PC-9 (cell line): ENCODE measurements around the gene LGALS8. TPM values are rescaled to one million over a fixed set of nuclear protein-coding genes. Genes with fewer than 3 reads are reported as not detected.

Source experiments
- BruUV-seq: library from RNA; stranded (reverse); fragments of 400-500 nt; replicated peaks from 2 replicates; lab custom pipeline; 2021; lab: Mats Ljungman, UMichigan
- CTCF ChIA-PET: fragments of 300-600 bp; sonication (Branson Sonifier 250); formaldehyde crosslinking; loops from one replicate; lab custom pipeline; 2022; ENCODE audit warnings: antibody characterized with exemption; lab: Charles Lee
- POLR2A ChIA-PET: fragments of 300-600 bp; sonication (Branson Sonifier 250); formaldehyde crosslinking; loops from one replicate; lab custom pipeline; 2022; ENCODE audit warnings: antibody characterized with exemption; ENCODE audit not compliant: unreplicated experiment; lab: Charles Lee
- DNase-seq, 2 experiments: peaks; one replicate each; pipeline versions ENCODE4 v3.0.0 to v3.0.0-alpha.2; 2015 to 2022; ENCODE audit warnings: mixed read lengths in 1 of 2
- H2AFZ ChIP-seq: fragments of 200-600 bp; sonication (generic); 2 replicates; pipeline ENCODE4 v1.8.1; 2017; ENCODE audit warnings: antibody characterized with exemption
- H3F3A ChIP-seq: fragments of 200-600 bp; sonication (generic); 2 replicates; pipeline ENCODE4 v1.8.1; 2017; ENCODE audit warnings: antibody characterized with exemption, mild to moderate bottlenecking, low read depth; ENCODE audit not compliant: insufficient read depth
- H3K27ac ChIP-seq: fragments of 200-600 bp; sonication (generic); 2 replicates; pipeline ENCODE4 v1.6.1; 2016; ENCODE audit warnings: mixed run types
- H3K27me3 ChIP-seq: fragments of 200-600 bp; sonication (generic); 2 replicates; pipeline ENCODE4 v1.6.1; 2016; ENCODE audit warnings: low read depth, mixed run types; ENCODE audit not compliant: insufficient read depth
- H3K36me3 ChIP-seq: fragments of 200-600 bp; sonication (generic); 2 replicates; pipeline ENCODE4 v1.6.1; 2016; ENCODE audit warnings: low read depth, mixed run types
- H3K4me1 ChIP-seq: fragments of 200-600 bp; sonication (generic); replicated peaks from 2 replicates; pipeline ENCODE4 v1.6.1; 2016; ENCODE audit warnings: mixed run types; ENCODE audit not compliant: insufficient read depth
- H3K4me2 ChIP-seq: fragments of 200-600 bp; sonication (generic); 2 replicates; pipeline ENCODE4 v1.6.1; 2017; ENCODE audit warnings: mixed run types
- H3K4me3 ChIP-seq: fragments of 200-600 bp; sonication (generic); 2 replicates; pipeline ENCODE4 v1.6.1; 2016; ENCODE audit warnings: mixed run types
- H3K79me2 ChIP-seq: fragments of 200-600 bp; sonication (generic); 2 replicates; pipeline ENCODE4 v1.6.1; 2017; ENCODE audit warnings: low read depth, mixed run types
- H3K9me2 ChIP-seq: fragments of 200-600 bp; sonication (generic); 2 replicates; pipeline ENCODE4 v1.8.1; 2017; ENCODE audit warnings: mild to moderate bottlenecking; ENCODE audit not compliant: insufficient read depth
- H3K9me3 ChIP-seq: fragments of 200-600 bp; sonication (generic); 2 replicates; pipeline ENCODE4 v1.8.1; 2016; ENCODE audit warnings: low read depth; ENCODE audit not compliant: insufficient read depth
- H4K20me1 ChIP-seq: fragments of 200-600 bp; sonication (generic); 2 replicates; pipeline ENCODE4 v1.8.1; 2017; ENCODE audit not compliant: insufficient read depth
- EZH2 ChIP-seq: fragments of 200-600 bp; sonication (generic); IDR thresholded peaks from 2 replicates; pipeline ENCODE4 v1.8.0; 2017; ENCODE audit warnings: antibody characterized with exemption, low read depth
- intact Hi-C: fragments of 100-400 bp; cut with micrococcal nuclease; formaldehyde crosslinking; loops from one replicate; pipeline ENCODE4 v1.10.0; 2022; ENCODE audit not compliant: unreplicated experiment
- total RNA-seq: library from RNA; stranded (reverse); gene quantifications from 2 replicates; pipeline ENCODE4 v1.2.3, GENCODE V29; 2021
- TF ChIP-seq, protein P1 (sequence below): fragments of 200-600 bp; sonication (generic); conservative IDR thresholded peaks from 2 replicates; pipeline ENCODE4 v1.6.1; 2017; ENCODE audit warnings: mixed run types, antibody characterized with exemption, mild to moderate bottlenecking, moderate library complexity

The LGALS8 gene
- total RNA-seq, 1 experiment from 2014 or later = 59.2 TPM

DNA sequence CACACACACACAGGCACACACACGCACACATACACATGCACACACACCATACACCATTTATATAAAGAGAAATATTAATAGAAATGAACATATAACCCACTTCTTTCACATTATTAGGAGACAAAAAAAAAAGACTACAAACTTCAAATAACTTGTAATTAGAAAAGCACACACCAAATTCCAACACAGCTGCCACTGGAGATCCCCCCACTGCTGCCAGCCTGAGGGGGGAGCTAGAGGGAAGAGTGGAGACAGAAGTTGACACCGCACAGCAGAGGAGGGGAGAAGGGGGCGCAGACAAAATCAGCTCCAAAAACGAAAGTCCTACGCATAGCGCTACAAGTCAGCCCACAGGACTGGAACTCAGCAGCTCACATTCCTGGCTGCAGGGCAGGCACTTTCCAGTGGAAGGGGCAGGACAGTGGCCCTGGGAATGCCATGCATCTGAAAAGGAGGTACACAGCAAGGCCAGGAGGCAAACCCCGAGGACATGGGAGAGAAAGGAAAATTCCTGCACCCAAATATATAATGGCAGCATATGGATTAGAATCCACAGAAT lies 36.5 kb downstream of the LGALS8 start:
- peaks cover 8% of the 10 kb centered on the region; the same call in 1 of the 2 replicates for H3F3A ChIP-seq
- H3K9me3 ChIP-seq = no peaks in the 10 kb centered on the region
- H2AFZ ChIP-seq = no peak overlapping the region
- no peaks in the 10 kb centered on the region for H3K9me2 ChIP-seq
- DNase-seq = no peak
- BruUV-seq = no TSS peak
- no peak overlapping the region for H3K4me3 ChIP-seq
- POLR2A ChIA-PET = no interaction called here
- H3K27ac ChIP-seq = no peak overlapping the region
- H4K20me1 ChIP-seq = no peaks in the 10 kb centered on the region
- no peak for TF ChIP-seq EZH2
- TF ChIP-seq, protein P1, sequence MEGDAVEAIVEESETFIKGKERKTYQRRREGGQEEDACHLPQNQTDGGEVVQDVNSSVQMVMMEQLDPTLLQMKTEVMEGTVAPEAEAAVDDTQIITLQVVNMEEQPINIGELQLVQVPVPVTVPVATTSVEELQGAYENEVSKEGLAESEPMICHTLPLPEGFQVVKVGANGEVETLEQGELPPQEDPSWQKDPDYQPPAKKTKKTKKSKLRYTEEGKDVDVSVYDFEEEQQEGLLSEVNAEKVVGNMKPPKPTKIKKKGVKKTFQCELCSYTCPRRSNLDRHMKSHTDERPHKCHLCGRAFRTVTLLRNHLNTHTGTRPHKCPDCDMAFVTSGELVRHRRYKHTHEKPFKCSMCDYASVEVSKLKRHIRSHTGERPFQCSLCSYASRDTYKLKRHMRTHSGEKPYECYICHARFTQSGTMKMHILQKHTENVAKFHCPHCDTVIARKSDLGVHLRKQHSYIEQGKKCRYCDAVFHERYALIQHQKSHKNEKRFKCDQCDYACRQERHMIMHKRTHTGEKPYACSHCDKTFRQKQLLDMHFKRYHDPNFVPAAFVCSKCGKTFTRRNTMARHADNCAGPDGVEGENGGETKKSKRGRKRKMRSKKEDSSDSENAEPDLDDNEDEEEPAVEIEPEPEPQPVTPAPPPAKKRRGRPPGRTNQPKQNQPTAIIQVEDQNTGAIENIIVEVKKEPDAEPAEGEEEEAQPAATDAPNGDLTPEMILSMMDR = no peak
- peaks cover 36% of the 10 kb centered on the region for H3K36me3 ChIP-seq
- no peak overlapping the region for H3K4me2 ChIP-seq
- CTCF ChIA-PET = no interaction called here
- H3K79me2 ChIP-seq = no peaks in the 10 kb centered on the region
- no peaks in the 10 kb centered on the region for H3K4me1 ChIP-seq
- intact Hi-C loops = no loop called here
- H3K27me3 ChIP-seq = no peaks in the 10 kb centered on the region

DNA sequence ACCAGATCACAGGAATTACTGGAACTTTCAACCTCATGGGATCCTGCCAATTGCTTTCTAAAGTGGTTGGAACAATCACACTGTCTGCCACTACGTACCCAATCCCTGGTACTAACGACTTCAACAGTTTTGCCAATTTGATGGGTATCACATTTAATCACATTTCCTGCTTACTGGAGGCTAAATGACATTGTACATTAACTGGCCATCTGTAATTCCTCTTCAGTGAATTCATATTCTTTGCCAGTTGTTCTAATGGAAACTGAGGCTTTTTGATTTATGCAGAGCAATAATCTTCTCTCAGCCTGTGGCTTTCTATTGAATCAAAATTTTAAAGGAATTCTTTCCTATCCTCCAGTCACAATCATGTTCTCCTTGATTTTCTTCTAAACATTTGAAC lies 38.2 kb downstream of the LGALS8 start:
- Histone ChIP-seq H3F3A (peaks cover 8% of the 10 kb centered on the region; the same call in 1 of the 2 replicates), H3K27me3 (no peaks in the 10 kb centered on the region), H3K4me3 (no peak overlapping the region), H3K9me3 (no peaks in the 10 kb centered on the region), H3K9me2 (no peaks in the 10 kb centered on the region), H3K4me2 (no peak overlapping the region), H3K36me3 (peaks cover 39% of the 10 kb centered on the region), H3K4me1 (no peaks in the 10 kb centered on the region), H3K79me2 (no peaks in the 10 kb centered on the region), H3K27ac (no peak overlapping the region), H4K20me1 (no peaks in the 10 kb centered on the region), H2AFZ (no peak overlapping the region)
- no TSS peak for BruUV-seq
- ChIA-PET CTCF (no interaction called here), POLR2A (no interaction called here)
- DNase-seq = no peak
- intact Hi-C loops = no loop called here
- no peak for TF ChIP-seq EZH2
- TF ChIP-seq, protein P1 = no peak

DNA sequence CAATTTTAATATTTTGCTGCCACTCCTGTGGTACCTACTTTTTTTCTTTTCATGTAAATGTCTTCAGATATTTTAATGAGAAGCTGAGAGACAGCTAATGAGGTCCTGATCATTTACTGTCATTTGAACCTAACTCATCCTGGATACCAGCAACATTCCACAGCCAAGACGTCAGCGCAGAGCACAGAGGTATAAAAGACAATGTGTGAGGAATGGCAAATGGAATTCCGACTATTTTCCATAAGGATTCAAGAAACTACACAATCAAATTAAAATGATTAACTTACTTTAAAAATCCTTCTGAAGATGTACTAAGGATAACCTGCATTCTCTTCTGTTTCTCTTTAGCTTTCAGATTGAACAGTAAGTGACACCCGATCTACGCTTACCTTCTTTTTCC lies 41.7 kb downstream of the LGALS8 start:
- peaks cover 8% of the 10 kb centered on the region; the same call in 1 of the 2 replicates for H3F3A ChIP-seq
- H3K27ac ChIP-seq = no peak overlapping the region
- H3K27me3 ChIP-seq = no peaks in the 10 kb centered on the region
- intact Hi-C loops = no loop called here
- ChIA-PET POLR2A (no interaction called here), CTCF (no interaction called here)
- no peak overlapping the region for H3K4me2 ChIP-seq
- H3K36me3 ChIP-seq = peaks cover 45% of the 10 kb centered on the region
- H3K4me3 ChIP-seq = no peak overlapping the region
- no peaks in the 10 kb centered on the region for H4K20me1 ChIP-seq
- no peak for TF ChIP-seq EZH2
- TF ChIP-seq, protein P1 = no peak
- H3K9me2 ChIP-seq = no peaks in the 10 kb centered on the region
- no peak for DNase-seq
- no peaks in the 10 kb centered on the region for H3K9me3 ChIP-seq
- no peaks in the 10 kb centered on the region for H3K4me1 ChIP-seq
- no peak overlapping the region for H2AFZ ChIP-seq
- H3K79me2 ChIP-seq = no peaks in the 10 kb centered on the region
- BruUV-seq = no TSS peak
